Naive thymus-derived CD4-positive, alpha-beta T cell (primary cell): ENCODE results near the gene SMIM43. TPM values are rescaled to one million over a fixed set of nuclear protein-coding genes. Genes with fewer than 3 reads are reported as not detected.

ENCODE experiments used
- ATAC-seq: fragments of 150-1000 bp; cut with Tn5 transposase; 2 replicates; pipeline ENCODE4 v1.10.0; 2021; ENCODE audit warnings: mild to moderate bottlenecking, moderate library complexity
- CTCF ChIA-PET: fragments of 350-600 bp; sonication (Branson Sonifier 250); formaldehyde crosslinking; loops from one replicate; lab custom pipeline; 2021; ENCODE audit warnings: antibody characterized with exemption; lab: Charles Lee
- POLR2A ChIA-PET: fragments of 350-600 bp; sonication (Branson Sonifier 250); formaldehyde crosslinking; loops from one replicate; lab custom pipeline; 2021; ENCODE audit warnings: antibody characterized with exemption, inconsistent platforms; lab: Charles Lee
- DNase-seq, 9 donors: peaks; one replicate each; pipeline versions ENCODE4 v3.0.0 to v3.0.0-alpha.2; 2020 to 2022; ENCODE audit warnings: mixed read lengths in 1 of 9
- H3K27ac ChIP-seq: one replicate; pipeline ENCODE4 v1.7.0; 2013; ENCODE audit warnings: mild to moderate bottlenecking, low read depth, low read length, moderate library complexity
- H3K27me3 ChIP-seq, 2 donors: one replicate each; pipeline ENCODE4 v1.7.0; 2013; ENCODE audit warnings: low read length in 2 of 2, mild to moderate bottlenecking in 2 of 2, moderate library complexity in 2 of 2; ENCODE audit not compliant: control insufficient read depth in 2 of 2, insufficient read depth in 2 of 2
- H3K36me3 ChIP-seq, 3 experiments: 1 replicate in 2 of 3; 2 replicates in 1 of 3; pipeline ENCODE4 v1.7.0; 2013; ENCODE audit warnings: low read length in 3 of 3, mild to moderate bottlenecking in 3 of 3, moderate library complexity in 1 of 3; ENCODE audit not compliant: insufficient read depth in 3 of 3, control insufficient read depth in 2 of 3
- H3K4me1 ChIP-seq, 2 donors: one replicate each; pipeline ENCODE4 v1.7.0; 2013; ENCODE audit warnings: low read length in 2 of 2, mild to moderate bottlenecking in 2 of 2, moderate library complexity in 1 of 2; ENCODE audit not compliant: control insufficient read depth in 2 of 2, insufficient read depth in 2 of 2
- H3K4me3 ChIP-seq: 2 replicates; pipeline ENCODE4 v1.7.0; 2013; ENCODE audit warnings: mild to moderate bottlenecking, low read length
- H3K9me3 ChIP-seq, 3 experiments: 1 replicate in 2 of 3; 2 replicates in 1 of 3; pipeline ENCODE4 v1.7.0; 2013; ENCODE audit warnings: low read length in 3 of 3; ENCODE audit not compliant: control insufficient read depth in 2 of 3
- H3K27ac Mint-ChIP-seq, 9 donors: one replicate each; pipeline ENCODE4 v1.8.0; 2020 to 2022; ENCODE audit warnings: mixed read lengths in 9 of 9, mild to moderate bottlenecking in 8 of 9, moderate library complexity in 5 of 9, inconsistent platforms in 2 of 9
- H3K27me3 Mint-ChIP-seq, 5 donors: one replicate each; pipeline ENCODE4 v1.8.0; 2021 to 2022; ENCODE audit warnings: mixed read lengths in 5 of 5, mild to moderate bottlenecking in 1 of 5
- H3K36me3 Mint-ChIP-seq, 5 donors: one replicate each; pipeline ENCODE4 v1.8.0; 2020 to 2022; ENCODE audit warnings: mixed read lengths in 5 of 5, mild to moderate bottlenecking in 3 of 5, inconsistent platforms in 1 of 5
- H3K4me1 Mint-ChIP-seq, 7 donors: one replicate each; pipeline ENCODE4 v1.8.0; 2020 to 2022; ENCODE audit warnings: mixed read lengths in 7 of 7, mild to moderate bottlenecking in 3 of 7, inconsistent platforms in 1 of 7
- H3K4me3 Mint-ChIP-seq, 10 donors: one replicate each; pipeline ENCODE4 v1.8.0; 2020 to 2022; ENCODE audit warnings: mild to moderate bottlenecking in 10 of 10, mixed read lengths in 10 of 10, moderate library complexity in 6 of 10, inconsistent platforms in 2 of 10
- H3K9me3 Mint-ChIP-seq, 11 donors: one replicate each; pipeline ENCODE4 v1.8.0; 2020 to 2022; ENCODE audit warnings: mixed read lengths in 11 of 11, mild to moderate bottlenecking in 4 of 11, inconsistent platforms in 1 of 11, moderate library complexity in 1 of 11
- intact Hi-C, 2 donors: fragments of 100-400 bp; cut with micrococcal nuclease; formaldehyde crosslinking; loops; one replicate each; pipeline ENCODE4 v1.15.1; 2023
- polyA plus RNA-seq, 2 donors: library from polyadenylated mRNA; unstranded; fragments of 300-500 nt; fragmentation: Illumina TruSeq; gene quantifications; one replicate each; pipeline ENCODE4 v1.2.3, GENCODE V29; 2021
- total RNA-seq, 6 experiments: library from RNA in 5 of 6; stranded (reverse) in 5 of 6; gene quantifications; 1 replicate in 5 of 6; 2 replicates in 1 of 6; pipeline ENCODE4 v1.2.3 and lab custom pipeline; 2021 to 2026

SMIM43 gene
- total and polyA plus RNA-seq, 7 experiments from 2014 or later: not detected

DNA sequence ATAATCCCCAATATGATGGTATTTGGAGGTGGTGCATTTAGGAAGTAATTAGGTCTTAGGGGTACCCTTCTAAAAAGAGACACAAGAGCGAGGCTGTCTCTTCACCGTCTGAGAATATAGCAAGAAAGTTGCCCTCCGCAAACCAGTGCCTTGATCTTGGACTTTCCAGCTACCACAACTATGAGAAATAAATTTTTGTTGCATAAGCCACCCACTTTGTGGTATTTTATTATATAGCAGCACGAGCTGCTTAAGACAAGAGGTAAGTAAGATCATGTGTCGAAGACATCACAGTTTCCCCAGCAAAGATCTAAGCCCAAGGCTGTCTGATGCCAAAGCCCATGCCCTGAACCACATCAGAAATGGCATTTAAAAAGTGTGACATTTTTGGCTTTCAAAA is 26.5 kb upstream of the SMIM43 start:
- ChIA-PET POLR2A (no interaction called here), CTCF (no interaction called here)
- Mint-ChIP-seq H3K4me3 (no peak overlapping the region), H3K9me3 (no peaks in the 10 kb centered on the region), H3K36me3 (no peaks in the 10 kb centered on the region), H3K27ac (no peak overlapping the region), H3K4me1 (peaks cover 0 to 27% (median 9%) of the 10 kb centered on the region in 7 donors), H3K27me3 (peaks cover 9 to 24% (median 21%) of the 10 kb centered on the region in 5 donors)
- H3K36me3 ChIP-seq: no peaks in the 10 kb centered on the region
- H3K9me3 ChIP-seq: no peaks in the 10 kb centered on the region
- DNase-seq: no peak
- intact Hi-C loops: no loop called here
- no peaks in the 10 kb centered on the region for H3K4me1 ChIP-seq
- no peak overlapping the region for H3K4me3 ChIP-seq
- H3K27ac ChIP-seq: no peak overlapping the region
- no peaks in the 10 kb centered on the region for H3K27me3 ChIP-seq
- ATAC-seq: no peak

DNA sequence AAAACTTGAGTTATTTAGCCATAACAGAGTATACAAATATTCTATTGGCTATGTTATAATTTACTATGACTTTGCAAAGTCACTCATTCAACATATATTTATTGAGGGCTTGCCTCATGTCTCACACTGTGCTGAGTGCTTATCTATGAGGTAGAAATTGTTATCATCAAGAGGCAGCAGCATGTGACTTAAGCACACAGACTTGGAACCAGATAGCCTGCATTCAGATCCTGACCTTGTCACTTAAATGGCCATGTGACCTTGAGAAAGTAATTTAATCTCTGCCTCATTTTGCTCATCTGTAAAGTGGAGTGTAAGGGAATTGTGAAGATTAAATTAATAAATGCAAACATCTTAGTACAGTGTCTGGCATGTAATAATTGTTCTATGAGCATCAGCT is 26.0 kb upstream of the SMIM43 start:
- no peak overlapping the region for H3K4me3 ChIP-seq
- peaks cover 0 to 23% (median 5%) of the 10 kb centered on the region in 7 donors for H3K4me1 Mint-ChIP-seq
- no peaks in the 10 kb centered on the region for H3K36me3 ChIP-seq
- ChIA-PET POLR2A (no interaction called here), CTCF (no interaction called here)
- intact Hi-C loops: no loop called here
- H3K27me3 ChIP-seq: no peaks in the 10 kb centered on the region
- H3K9me3 Mint-ChIP-seq: no peaks in the 10 kb centered on the region
- H3K4me3 Mint-ChIP-seq: no peak overlapping the region
- DNase-seq (no peak), ATAC-seq (no peak)
- H3K9me3 ChIP-seq: no peaks in the 10 kb centered on the region
- H3K27me3 Mint-ChIP-seq: peaks cover 9 to 24% (median 21%) of the 10 kb centered on the region in 5 donors
- H3K27ac ChIP-seq: no peak overlapping the region
- H3K4me1 ChIP-seq: no peaks in the 10 kb centered on the region
- no peak overlapping the region for H3K27ac Mint-ChIP-seq
- no peaks in the 10 kb centered on the region for H3K36me3 Mint-ChIP-seq

GRCh38 chr4:121789960-121790829 is 25.2 kb upstream of the SMIM43 start:
- Mint-ChIP-seq H3K4me1 (peaks cover 0 to 17% (median 0%) of the 10 kb centered on the region in 7 donors), H3K4me3 (no peak overlapping the region), H3K36me3 (no peaks in the 10 kb centered on the region), H3K27me3 (peaks cover 14 to 29% (median 24%) of the 10 kb centered on the region in 5 donors), H3K9me3 (peaks cover 0 to 3% (median 0%) of the 10 kb centered on the region in 11 donors), H3K27ac (no peak overlapping the region)
- Histone ChIP-seq H3K9me3 (no peaks in the 10 kb centered on the region), H3K36me3 (no peaks in the 10 kb centered on the region), H3K4me1 (no peaks in the 10 kb centered on the region), H3K4me3 (no peak overlapping the region), H3K27me3 (no peaks in the 10 kb centered on the region), H3K27ac (no peak overlapping the region)
- CTCF ChIA-PET: no interaction called here
- DNase-seq (no peak), ATAC-seq (no peak)
- POLR2A ChIA-PET: interaction anchor here (0.7 kb wide), 1 partner anchor 28 kb away, joined by 3 read pairs; no protein-coding TSS in a partner anchor
- intact Hi-C loops: no loop called here

DNA sequence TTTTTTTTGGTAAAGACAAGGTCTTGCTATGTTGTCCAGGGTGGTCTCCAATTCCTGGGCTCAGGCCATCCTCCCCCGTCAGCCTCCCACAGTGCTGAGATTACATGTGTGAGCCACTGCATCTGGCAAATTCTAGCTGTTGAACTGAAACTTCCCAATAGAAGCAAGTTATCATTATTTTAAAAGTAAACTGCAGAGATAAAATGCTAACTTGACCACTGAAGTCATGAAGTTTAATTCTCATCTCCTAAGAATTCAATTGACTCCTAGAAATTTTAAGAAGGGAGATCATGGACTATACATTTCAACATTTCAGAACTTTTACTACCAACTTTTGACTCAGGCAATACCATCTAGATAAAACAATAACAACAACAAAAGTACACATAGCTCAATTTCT is 24.5 kb upstream of the SMIM43 start:
- no peak overlapping the region for H3K4me3 Mint-ChIP-seq
- H3K27me3 ChIP-seq: no peaks in the 10 kb centered on the region
- peaks cover 0 to 10% (median 3%) of the 10 kb centered on the region in 11 donors for H3K9me3 Mint-ChIP-seq
- no peak overlapping the region for H3K27ac Mint-ChIP-seq
- no peak overlapping the region for H3K4me3 ChIP-seq
- ATAC-seq (no peak), DNase-seq (no peak)
- peaks cover 0 to under 1% (median 0%) of the 10 kb centered on the region in 3 experiments for H3K9me3 ChIP-seq
- POLR2A ChIA-PET: interaction anchor here (0.7 kb wide), 1 partner anchor 27 kb away, joined by 3 read pairs; no protein-coding TSS in a partner anchor
- no peak overlapping the region for H3K27ac ChIP-seq
- H3K36me3 ChIP-seq: no peaks in the 10 kb centered on the region
- CTCF ChIA-PET: interaction anchor here (0.5 kb wide), 1 partner anchor 46 kb away, joined by 3 read pairs; no protein-coding TSS in a partner anchor
- no peaks in the 10 kb centered on the region for H3K4me1 ChIP-seq
- H3K36me3 Mint-ChIP-seq: no peaks in the 10 kb centered on the region
- H3K4me1 Mint-ChIP-seq: peaks cover 0 to 13% (median 0%) of the 10 kb centered on the region in 7 donors
- peaks cover 22 to 36% (median 31%) of the 10 kb centered on the region in 5 donors for H3K27me3 Mint-ChIP-seq
- intact Hi-C loops: no loop called here

- Mint-ChIP-seq H3K4me3 (no peak overlapping the region), H3K27ac (no peak overlapping the region), H3K36me3 (no peaks in the 10 kb centered on the region), H3K4me1 (peaks cover 0 to 13% (median 0%) of the 10 kb centered on the region in 7 donors), H3K9me3 (peaks cover 0 to 16% (median 6%) of the 10 kb centered on the region in 11 donors), H3K27me3 (peaks cover 25 to 39% (median 35%) of the 10 kb centered on the region in 5 donors)
- no peak for DNase-seq
- Histone ChIP-seq H3K36me3 (no peaks in the 10 kb centered on the region), H3K27me3 (no peaks in the 10 kb centered on the region), H3K9me3 (peaks cover 0 to 3% (median 0%) of the 10 kb centered on the region in 3 experiments), H3K4me1 (no peaks in the 10 kb centered on the region), H3K4me3 (no peak overlapping the region), H3K27ac (no peak overlapping the region)
- ChIA-PET POLR2A (no interaction called here), CTCF (no interaction called here)
- ATAC-seq: no peak
- intact Hi-C loops: no loop called here
Measured at GRCh38 chr4:121788896-121789295, 23.9 kb upstream of the SMIM43 start.

DNA sequence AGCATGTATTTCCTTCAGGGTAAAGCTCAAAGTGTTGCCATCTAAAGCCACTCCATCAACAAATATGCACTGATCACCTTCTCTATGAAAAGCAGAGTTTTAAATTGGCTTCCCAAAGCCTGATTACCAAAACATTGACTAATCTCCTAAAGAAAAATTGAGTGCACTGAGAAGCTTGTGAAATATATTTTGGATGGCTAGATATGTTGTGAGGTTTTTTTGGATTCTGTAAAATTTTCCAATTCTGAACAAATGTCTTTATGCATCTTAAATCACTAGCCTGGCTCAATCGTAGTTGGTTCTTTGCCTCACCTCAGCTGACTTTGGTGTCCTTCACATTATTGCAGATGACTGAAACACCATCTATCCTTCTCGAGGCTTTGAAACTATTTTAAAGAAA is 21.3 kb upstream of the SMIM43 start:
- Mint-ChIP-seq H3K27ac (no peak overlapping the region), H3K9me3 (peaks cover 0 to 19% (median 6%) of the 10 kb centered on the region in 11 donors), H3K4me1 (peaks cover 0 to 13% (median 0%) of the 10 kb centered on the region in 7 donors), H3K36me3 (no peaks in the 10 kb centered on the region), H3K27me3 (peaks cover 39 to 51% (median 46%) of the 10 kb centered on the region in 5 donors), H3K4me3 (no peak overlapping the region)
- Histone ChIP-seq H3K4me1 (no peaks in the 10 kb centered on the region), H3K9me3 (peaks cover 0 to 3% (median 0%) of the 10 kb centered on the region in 3 experiments), H3K27ac (no peak overlapping the region), H3K4me3 (no peak overlapping the region), H3K36me3 (no peaks in the 10 kb centered on the region), H3K27me3 (no peaks in the 10 kb centered on the region)
- intact Hi-C loops: no loop called here
- POLR2A ChIA-PET: no interaction called here
- DNase-seq (no peak), ATAC-seq (no peak)
- CTCF ChIA-PET: no interaction called here
